ENCODE data around the gene RHOH.

Gene RHOH

GRCh38 chr4:40240040-40240653 lies 43.3 kb downstream of the RHOH start:
- TF ChIP-seq, protein P1, sequence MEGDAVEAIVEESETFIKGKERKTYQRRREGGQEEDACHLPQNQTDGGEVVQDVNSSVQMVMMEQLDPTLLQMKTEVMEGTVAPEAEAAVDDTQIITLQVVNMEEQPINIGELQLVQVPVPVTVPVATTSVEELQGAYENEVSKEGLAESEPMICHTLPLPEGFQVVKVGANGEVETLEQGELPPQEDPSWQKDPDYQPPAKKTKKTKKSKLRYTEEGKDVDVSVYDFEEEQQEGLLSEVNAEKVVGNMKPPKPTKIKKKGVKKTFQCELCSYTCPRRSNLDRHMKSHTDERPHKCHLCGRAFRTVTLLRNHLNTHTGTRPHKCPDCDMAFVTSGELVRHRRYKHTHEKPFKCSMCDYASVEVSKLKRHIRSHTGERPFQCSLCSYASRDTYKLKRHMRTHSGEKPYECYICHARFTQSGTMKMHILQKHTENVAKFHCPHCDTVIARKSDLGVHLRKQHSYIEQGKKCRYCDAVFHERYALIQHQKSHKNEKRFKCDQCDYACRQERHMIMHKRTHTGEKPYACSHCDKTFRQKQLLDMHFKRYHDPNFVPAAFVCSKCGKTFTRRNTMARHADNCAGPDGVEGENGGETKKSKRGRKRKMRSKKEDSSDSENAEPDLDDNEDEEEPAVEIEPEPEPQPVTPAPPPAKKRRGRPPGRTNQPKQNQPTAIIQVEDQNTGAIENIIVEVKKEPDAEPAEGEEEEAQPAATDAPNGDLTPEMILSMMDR (IDR thresholded peaks at IDR 0.05; ENCODE audit: borderline replicate concordance, control extremely low read depth, extremely low read depth, insufficient read depth, missing control alignments), result no peak
- DNase-seq (ENCODE audit: low spot score), result no peak
- in situ Hi-C loops (cut with MboI; ENCODE audit: low sequenced_read_pairs, unreplicated experiment), result no loop called here

GRCh38 chr4:40241026-40241425 lies 44.2 kb downstream of the RHOH start:
- no peak for DNase-seq (ENCODE audit: low spot score)
- in situ Hi-C loops (cut with MboI; ENCODE audit: low sequenced_read_pairs, unreplicated experiment), result no loop called here
- TF ChIP-seq, protein P1 (IDR thresholded peaks at IDR 0.05; ENCODE audit: borderline replicate concordance, control extremely low read depth, extremely low read depth, insufficient read depth, missing control alignments), result no peak

DNA sequence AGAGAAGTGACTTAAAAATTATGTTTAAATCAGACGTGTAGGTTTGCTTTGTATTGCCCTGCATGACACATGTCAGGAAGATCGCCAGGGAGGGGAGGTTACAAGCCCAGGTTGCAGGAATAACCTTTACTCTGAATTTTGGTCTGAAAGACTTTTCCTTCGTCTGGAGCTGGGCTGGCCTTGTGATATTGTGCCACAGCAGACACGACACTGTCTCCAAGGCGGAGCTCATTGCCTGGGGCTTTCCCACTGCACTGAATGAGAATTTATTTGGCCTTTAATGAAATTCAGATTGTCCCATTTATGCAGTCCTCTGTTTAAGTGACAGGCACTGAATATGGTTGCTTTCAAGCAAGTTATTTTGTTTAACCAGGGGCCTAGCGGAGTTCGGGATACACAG lies 45.1 kb downstream of the RHOH start:
- in situ Hi-C loops (cut with MboI; ENCODE audit: low sequenced_read_pairs, unreplicated experiment), result no loop called here
- TF ChIP-seq, protein P1 (IDR thresholded peaks at IDR 0.05; ENCODE audit: borderline replicate concordance, control extremely low read depth, extremely low read depth, insufficient read depth, missing control alignments), result no peak
- no peak for DNase-seq (ENCODE audit: low spot score)

DNA sequence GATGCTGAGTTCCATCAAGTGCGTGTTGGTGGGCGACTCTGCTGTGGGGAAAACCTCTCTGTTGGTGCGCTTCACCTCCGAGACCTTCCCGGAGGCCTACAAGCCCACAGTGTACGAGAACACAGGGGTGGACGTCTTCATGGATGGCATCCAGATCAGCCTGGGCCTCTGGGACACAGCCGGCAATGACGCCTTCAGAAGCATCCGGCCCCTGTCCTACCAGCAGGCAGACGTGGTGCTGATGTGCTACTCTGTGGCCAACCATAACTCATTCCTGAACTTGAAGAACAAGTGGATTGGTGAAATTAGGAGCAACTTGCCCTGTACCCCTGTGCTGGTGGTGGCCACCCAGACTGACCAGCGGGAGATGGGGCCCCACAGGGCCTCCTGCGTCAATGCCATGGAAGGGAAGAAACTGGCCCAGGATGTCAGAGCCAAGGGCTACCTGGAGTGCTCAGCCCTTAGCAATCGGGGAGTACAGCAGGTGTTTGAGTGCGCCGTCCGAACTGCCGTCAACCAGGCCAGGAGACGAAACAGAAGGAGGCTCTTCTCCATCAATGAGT lies 46.6 kb downstream of the RHOH start:
- in situ Hi-C loops (cut with MboI; ENCODE audit: low sequenced_read_pairs, unreplicated experiment), result no loop called here
- TF ChIP-seq, protein P1 (IDR thresholded peaks at IDR 0.05; ENCODE audit: borderline replicate concordance, control extremely low read depth, extremely low read depth, insufficient read depth, missing control alignments), result no peak
- no peak for DNase-seq (ENCODE audit: low spot score)

DNA sequence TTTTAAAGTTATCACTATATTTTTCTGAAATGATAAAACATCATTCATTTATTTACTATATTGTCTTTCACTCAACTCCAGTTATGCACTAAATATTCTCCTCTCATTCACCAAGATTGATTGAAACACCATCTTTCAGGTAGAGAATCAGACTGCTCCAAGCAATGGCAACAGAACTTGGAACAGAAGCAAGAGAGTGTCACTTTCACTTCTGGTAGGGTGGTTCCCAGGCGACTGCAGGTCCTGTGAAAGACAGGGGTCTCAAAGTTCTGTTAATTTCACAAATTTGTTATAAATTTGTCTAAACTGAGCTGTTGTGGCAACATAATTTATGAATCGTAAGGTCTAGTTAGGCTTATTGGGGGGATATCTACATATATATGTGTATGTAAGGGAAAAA lies 47.8 kb downstream of the RHOH start:
- TF ChIP-seq, protein P1 (IDR thresholded peaks at IDR 0.05; ENCODE audit: borderline replicate concordance, control extremely low read depth, extremely low read depth, insufficient read depth, missing control alignments), result no peak
- no peak for DNase-seq (ENCODE audit: low spot score)
- in situ Hi-C loops (cut with MboI; ENCODE audit: low sequenced_read_pairs, unreplicated experiment), result no loop called here

GRCh38 chr4:40245550-40245949 lies 48.7 kb downstream of the RHOH start:
- DNase-seq (ENCODE audit: low spot score), result no peak
- in situ Hi-C loops (cut with MboI; ENCODE audit: low sequenced_read_pairs, unreplicated experiment), result no loop called here
- TF ChIP-seq, protein P1 (IDR thresholded peaks at IDR 0.05; ENCODE audit: borderline replicate concordance, control extremely low read depth, extremely low read depth, insufficient read depth, missing control alignments), result no peak
